Fibroblast of skin of abdomen (primary cell): ENCODE measurements around the gene METTL14. TPM values are rescaled to one million over a fixed set of nuclear protein-coding genes. Genes with fewer than 3 reads are reported as not detected.
"Not testable (repeated sequence)": the region's sequence is repeated elsewhere in the genome, so short reads cannot be mapped to it uniquely, and the experiment has no call there.

Source experiments
- DNase-seq: peaks from one replicate; pipeline ENCODE4 v3.0.0-alpha.2; 2013
- polyA plus RNA-seq, 2 experiments: library from polyadenylated mRNA; unstranded; fragments of 120-200 nt; gene quantifications; one replicate each; pipeline ENCODE4 v1.2.1, GENCODE V29; 2013; ENCODE audit not compliant: insufficient read length in 2 of 2

Gene METTL14
- 34.8 TPM for polyA plus RNA-seq (2013, experiment 1 of 2; ENCODE audit: insufficient read length)
- 31.9 TPM for polyA plus RNA-seq (2013, experiment 2 of 2; ENCODE audit: insufficient read length)

- peak; percentile 92 for DNase-seq
Observed at GRCh38 chr4:118684873-118685811, at the start of gene METTL14. TSS of gene METTL14 (plus strand) at chr4:118685392. CDS start at chr4:118685535, 143 bp downstream.

- not testable (repeated sequence) for DNase-seq
Observed at GRCh38 chr4:118636126-118636525, 49.1 kb upstream of the METTL14 start.

- not testable (repeated sequence) for DNase-seq
Observed at GRCh38 chr4:118664665-118665064, 20.5 kb upstream of the METTL14 start.

- peak; percentile 70 for DNase-seq
Observed at GRCh38 chr4:118669220-118669619, 16.0 kb upstream of the METTL14 start.

GRCh38 chr4:118670968-118671367, 14.2 kb upstream of the METTL14 start:
- not testable (repeated sequence) for DNase-seq

- DNase-seq = no peak
Observed at GRCh38 chr4:118676128-118676527, 9.1 kb upstream of the METTL14 start.

- no peak for DNase-seq
Observed at GRCh38 chr4:118680808-118681207, 4.4 kb upstream of the METTL14 start.

GRCh38 chr4:118682928-118683327, 2.3 kb upstream of the METTL14 start:
- peak; percentile 28 for DNase-seq

- DNase-seq = no peak
Observed at GRCh38 chr4:118683513-118683912, 1.7 kb upstream of the METTL14 start.

- no peak for DNase-seq
Observed at GRCh38 chr4:118703118-118703517, 17.9 kb downstream of the METTL14 start.

- peak; percentile 14 for DNase-seq
Observed at GRCh38 chr4:118711052-118711451, 25.9 kb downstream of the METTL14 start.

- peak; percentile 17 for DNase-seq
Observed at GRCh38 chr4:118712872-118713271, 27.7 kb downstream of the METTL14 start.

GRCh38 chr4:118714682-118715081, 29.5 kb downstream of the METTL14 start:
- no peak for DNase-seq

- no peak for DNase-seq
Observed at GRCh38 chr4:118716304-118716703, 31.1 kb downstream of the METTL14 start.

GRCh38 chr4:118718511-118719170, 33.4 kb downstream of the METTL14 start:
- no peak for DNase-seq

GRCh38 chr4:118721752-118722151, 36.6 kb downstream of the METTL14 start:
- DNase-seq = no peak

GRCh38 chr4:118723369-118723768, 38.2 kb downstream of the METTL14 start:
- no peak for DNase-seq

- DNase-seq = no peak
Observed at GRCh38 chr4:118727360-118727759, 42.2 kb downstream of the METTL14 start.

- DNase-seq = peak; percentile 80
Observed at GRCh38 chr4:118729287-118730286, 44.4 kb downstream of the METTL14 start.

- no peak for DNase-seq
Observed at GRCh38 chr4:118730683-118731082, 45.5 kb downstream of the METTL14 start.

- DNase-seq = peak; percentile 49
Observed at GRCh38 chr4:118732591-118733330, 47.6 kb downstream of the METTL14 start.
